CD4-positive, alpha-beta memory T cell (primary cell): Measurements from ENCODE around the gene ADCY1. TPM values are rescaled to one million over a fixed set of nuclear protein-coding genes. Genes with fewer than 3 reads are reported as not detected.

Source experiments
- CTCF ChIA-PET: fragments of 350-600 bp; sonication (Branson Sonifier 250); formaldehyde crosslinking; loops from one replicate; lab custom pipeline; 2021; ENCODE audit warnings: inconsistent platforms; ENCODE audit not compliant: partially characterized antibody; lab: Charles Lee
- POLR2A ChIA-PET: fragments of 350-600 bp; sonication (Branson Sonifier 250); formaldehyde crosslinking; loops from one replicate; lab custom pipeline; 2021; ENCODE audit not compliant: partially characterized antibody; lab: Charles Lee
- DNase-seq, 5 donors: peaks; one replicate each; pipeline versions ENCODE4 v3.0.0 to v3.0.0-alpha.2; 2020 to 2022; ENCODE audit warnings: mixed read lengths in 1 of 5
- H3K27ac ChIP-seq: one replicate; pipeline ENCODE4 v1.7.0; 2013; ENCODE audit warnings: low read depth, low read length
- H3K27me3 ChIP-seq: 2 replicates; pipeline ENCODE4 v1.7.0; 2013; ENCODE audit warnings: mild to moderate bottlenecking, low read length, moderate library complexity; ENCODE audit not compliant: insufficient read depth
- H3K36me3 ChIP-seq: 2 replicates; pipeline ENCODE4 v1.7.0; 2013; ENCODE audit warnings: mild to moderate bottlenecking, low read length, moderate library complexity; ENCODE audit not compliant: insufficient read depth
- H3K4me1 ChIP-seq: 2 replicates; pipeline ENCODE4 v1.7.0; 2013; ENCODE audit warnings: mild to moderate bottlenecking, low read length, moderate library complexity; ENCODE audit not compliant: insufficient read depth
- H3K4me3 ChIP-seq, 2 donors: one replicate each; pipeline ENCODE4 v1.7.0; 2013; ENCODE audit warnings: low read length in 2 of 2, mild to moderate bottlenecking in 1 of 2
- H3K9me3 ChIP-seq, 2 donors: one replicate each; pipeline ENCODE4 v1.7.0; 2013; ENCODE audit warnings: low read length in 2 of 2, control low read depth in 1 of 2; ENCODE audit not compliant: control insufficient read depth in 1 of 2
- H3K27ac Mint-ChIP-seq, 7 donors: one replicate each; pipeline ENCODE4 v1.8.0; 2020 to 2021; ENCODE audit warnings: mixed read lengths in 7 of 7, mild to moderate bottlenecking in 6 of 7, inconsistent platforms in 3 of 7, moderate library complexity in 3 of 7
- H3K27me3 Mint-ChIP-seq, 2 donors: one replicate each; pipeline ENCODE4 v1.8.0; 2020 to 2021; ENCODE audit warnings: mixed read lengths in 2 of 2
- H3K36me3 Mint-ChIP-seq, 2 donors: one replicate each; pipeline ENCODE4 v1.8.0; 2020 to 2021; ENCODE audit warnings: mixed read lengths in 2 of 2, inconsistent platforms in 1 of 2, mild to moderate bottlenecking in 1 of 2
- H3K4me1 Mint-ChIP-seq, 4 donors: one replicate each; pipeline ENCODE4 v1.8.0; 2020 to 2021; ENCODE audit warnings: mixed read lengths in 4 of 4, mild to moderate bottlenecking in 1 of 4
- H3K4me3 Mint-ChIP-seq, 8 donors: one replicate each; pipeline ENCODE4 v1.8.0; 2020 to 2021; ENCODE audit warnings: mixed read lengths in 8 of 8, mild to moderate bottlenecking in 7 of 8, moderate library complexity in 6 of 8, inconsistent platforms in 3 of 8
- H3K9me3 Mint-ChIP-seq, 8 donors: one replicate each; pipeline ENCODE4 v1.8.0; 2020 to 2021; ENCODE audit warnings: mixed read lengths in 8 of 8, mild to moderate bottlenecking in 5 of 8, inconsistent platforms in 3 of 8, moderate library complexity in 1 of 8
- intact Hi-C: fragments of 100-400 bp; cut with micrococcal nuclease; formaldehyde crosslinking; loops from one replicate; pipeline ENCODE4 v1.15.1; 2023
- polyA plus RNA-seq, 2 donors: library from polyadenylated mRNA; unstranded; fragments of 300-500 nt; fragmentation: Illumina TruSeq; gene quantifications; one replicate each; pipeline ENCODE4 v1.2.3, GENCODE V29; 2021
- total RNA-seq, 2 experiments: library from RNA; stranded (reverse); gene quantifications; one replicate each; pipeline ENCODE4 v1.2.3, GENCODE V29; 2021

The ADCY1 gene
- total and polyA plus RNA-seq, 4 experiments from 2014 or later = 0.02 TPM; not detected in 3

- Mint-ChIP-seq H3K4me1 (no peaks in the 10 kb centered on the region), H3K27me3 (peaks cover 4 to 7% of the 10 kb centered on the region in 2 donors), H3K4me3 (no peak overlapping the region), H3K27ac (no peak overlapping the region), H3K9me3 (peaks cover 0 to 12% (median 5%) of the 10 kb centered on the region in 8 donors), H3K36me3 (no peaks in the 10 kb centered on the region)
- no peak for DNase-seq
- intact Hi-C loops = no loop called here
- H3K4me1 ChIP-seq = no peaks in the 10 kb centered on the region
- no peaks in the 10 kb centered on the region for H3K36me3 ChIP-seq
- no peak overlapping the region for H3K27ac ChIP-seq
- no peaks in the 10 kb centered on the region for H3K27me3 ChIP-seq
- no peaks in the 10 kb centered on the region for H3K9me3 ChIP-seq
- POLR2A ChIA-PET = no interaction called here
- CTCF ChIA-PET = no interaction called here
- no peak overlapping the region for H3K4me3 ChIP-seq
Measured at GRCh38 chr7:45563941-45564461, 10.2 kb upstream of the ADCY1 start.

- Mint-ChIP-seq H3K4me3 (no peak overlapping the region), H3K27ac (no peak overlapping the region), H3K36me3 (no peaks in the 10 kb centered on the region), H3K9me3 (peaks cover 0 to 12% (median 4%) of the 10 kb centered on the region in 8 donors), H3K27me3 (peaks cover 4 to 7% of the 10 kb centered on the region in 2 donors), H3K4me1 (no peaks in the 10 kb centered on the region)
- no peaks in the 10 kb centered on the region for H3K27me3 ChIP-seq
- ChIA-PET POLR2A (no interaction called here), CTCF (no interaction called here)
- H3K27ac ChIP-seq = no peak overlapping the region
- intact Hi-C loops = no loop called here
- no peak overlapping the region for H3K4me3 ChIP-seq
- H3K4me1 ChIP-seq = no peaks in the 10 kb centered on the region
- no peaks in the 10 kb centered on the region for H3K9me3 ChIP-seq
- DNase-seq = no peak
- H3K36me3 ChIP-seq = no peaks in the 10 kb centered on the region
Measured at GRCh38 chr7:45564485-45564884, 9.7 kb upstream of the ADCY1 start.

- no peak overlapping the region for H3K27ac Mint-ChIP-seq
Measured at GRCh38 chr7:45564886-45565455, 9.2 kb upstream of the ADCY1 start.

GRCh38 chr7:45566386-45566785, 7.8 kb upstream of the ADCY1 start:
- no peaks in the 10 kb centered on the region for H3K36me3 ChIP-seq
- CTCF ChIA-PET = no interaction called here
- no peaks in the 10 kb centered on the region for H3K9me3 ChIP-seq
- Mint-ChIP-seq H3K4me3 (no peak overlapping the region), H3K4me1 (no peaks in the 10 kb centered on the region), H3K27me3 (peaks cover 9 to 10% of the 10 kb centered on the region in 2 donors), H3K36me3 (no peaks in the 10 kb centered on the region), H3K9me3 (peaks cover 0 to 3% (median 0%) of the 10 kb centered on the region in 8 donors), H3K27ac (no peak overlapping the region)
- intact Hi-C loops = no loop called here
- no peaks in the 10 kb centered on the region for H3K4me1 ChIP-seq
- H3K27ac ChIP-seq = no peak overlapping the region
- POLR2A ChIA-PET = no interaction called here
- H3K4me3 ChIP-seq = no peak overlapping the region
- no peak for DNase-seq
- no peaks in the 10 kb centered on the region for H3K27me3 ChIP-seq

More at GRCh38 chr7:45564886-45565455, 9.2 kb upstream of the ADCY1 start:
- DNase-seq = no peak
- peaks cover 0 to 8% (median 2%) of the 10 kb centered on the region in 8 donors for H3K9me3 Mint-ChIP-seq
- H3K4me3 ChIP-seq = no peak overlapping the region
- H3K36me3 Mint-ChIP-seq = no peaks in the 10 kb centered on the region
- no peaks in the 10 kb centered on the region for H3K9me3 ChIP-seq
- H3K27me3 ChIP-seq = no peaks in the 10 kb centered on the region
- H3K27me3 Mint-ChIP-seq = peaks cover 4 to 7% of the 10 kb centered on the region in 2 donors
- no peaks in the 10 kb centered on the region for H3K4me1 ChIP-seq
- intact Hi-C loops = no loop called here
- POLR2A ChIA-PET = no interaction called here
- H3K27ac ChIP-seq = no peak overlapping the region
- CTCF ChIA-PET = no interaction called here
- no peak overlapping the region for H3K4me3 Mint-ChIP-seq
- no peaks in the 10 kb centered on the region for H3K4me1 Mint-ChIP-seq
- H3K36me3 ChIP-seq = no peaks in the 10 kb centered on the region

- H3K4me3 ChIP-seq = no peak overlapping the region
- Mint-ChIP-seq H3K36me3 (no peaks in the 10 kb centered on the region), H3K27me3 (peaks cover 9 to 10% of the 10 kb centered on the region in 2 donors), H3K9me3 (peaks cover 0 to 3% (median 0%) of the 10 kb centered on the region in 8 donors), H3K4me1 (no peaks in the 10 kb centered on the region), H3K4me3 (no peak overlapping the region), H3K27ac (no peak overlapping the region)
- CTCF ChIA-PET = no interaction called here
- no peaks in the 10 kb centered on the region for H3K9me3 ChIP-seq
- DNase-seq = no peak
- no peak overlapping the region for H3K27ac ChIP-seq
- H3K36me3 ChIP-seq = no peaks in the 10 kb centered on the region
- H3K4me1 ChIP-seq = no peaks in the 10 kb centered on the region
- no peaks in the 10 kb centered on the region for H3K27me3 ChIP-seq
- intact Hi-C loops = no loop called here
- POLR2A ChIA-PET = no interaction called here
Measured at GRCh38 chr7:45566961-45567360, 7.2 kb upstream of the ADCY1 start.

GRCh38 chr7:45567713-45568112, 6.5 kb upstream of the ADCY1 start:
- H3K4me3 ChIP-seq = no peak overlapping the region
- CTCF ChIA-PET = no interaction called here
- no peak overlapping the region for H3K27ac ChIP-seq
- H3K9me3 Mint-ChIP-seq = peaks cover 0 to 4% (median 0%) of the 10 kb centered on the region in 8 donors
- H3K4me1 Mint-ChIP-seq = no peaks in the 10 kb centered on the region
- H3K27ac Mint-ChIP-seq = no peak overlapping the region
- H3K4me1 ChIP-seq = no peaks in the 10 kb centered on the region
- POLR2A ChIA-PET = no interaction called here
- H3K36me3 Mint-ChIP-seq = no peaks in the 10 kb centered on the region
- DNase-seq = no peak
- no peaks in the 10 kb centered on the region for H3K9me3 ChIP-seq
- no peak overlapping the region for H3K4me3 Mint-ChIP-seq
- H3K36me3 ChIP-seq = no peaks in the 10 kb centered on the region
- intact Hi-C loops = no loop called here
- H3K27me3 ChIP-seq = no peaks in the 10 kb centered on the region
- H3K27me3 Mint-ChIP-seq = peaks cover 11 to 13% of the 10 kb centered on the region in 2 donors

- no peaks in the 10 kb centered on the region for H3K36me3 ChIP-seq
- POLR2A ChIA-PET = no interaction called here
- no peak overlapping the region for H3K4me3 Mint-ChIP-seq
- H3K4me1 ChIP-seq = no peaks in the 10 kb centered on the region
- peaks cover 0 to 6% (median 0%) of the 10 kb centered on the region in 8 donors for H3K9me3 Mint-ChIP-seq
- H3K9me3 ChIP-seq = no peaks in the 10 kb centered on the region
- intact Hi-C loops = no loop called here
- H3K27ac ChIP-seq = no peak overlapping the region
- peaks cover 19 to 22% of the 10 kb centered on the region in 2 donors for H3K27me3 Mint-ChIP-seq
- peaks cover 0 to 9% (median 0%) of the 10 kb centered on the region in 4 donors for H3K4me1 Mint-ChIP-seq
- no peak overlapping the region for H3K4me3 ChIP-seq
- H3K36me3 Mint-ChIP-seq = no peaks in the 10 kb centered on the region
- DNase-seq = no peak
- CTCF ChIA-PET = no interaction called here
- H3K27ac Mint-ChIP-seq = no peak overlapping the region
- peaks cover 5% of the 10 kb centered on the region for H3K27me3 ChIP-seq
Measured at GRCh38 chr7:45568536-45569289, 5.5 kb upstream of the ADCY1 start.
